Measurements from ENCODE around the gene DNAJB9.

The DNAJB9 gene

DNA sequence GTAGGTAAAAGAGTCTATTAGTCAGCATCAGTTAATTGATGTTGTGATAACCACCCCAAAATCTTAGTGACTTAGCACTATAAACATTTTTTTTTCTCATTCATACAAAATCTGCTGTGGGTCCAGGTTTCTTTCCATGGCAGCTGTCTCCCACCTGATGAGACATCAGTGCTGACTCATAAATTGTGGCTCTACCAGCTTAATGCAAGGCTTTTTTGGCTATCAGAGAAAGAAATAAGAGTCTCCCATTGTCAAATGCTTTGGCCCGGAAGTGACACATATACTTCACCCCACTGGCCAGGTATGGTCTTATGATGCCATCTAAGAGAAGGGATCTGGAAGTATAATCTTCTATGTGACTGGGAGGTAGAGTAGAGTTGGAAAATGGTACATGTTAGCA, 14.5 kb downstream of the DNAJB9 start:
- Histone ChIP-seq H3K4me1 (peaks cover 0 to 6% (median 0%) of the 10 kb centered on the region in 4 donors), H3K9me3 (peaks cover 0 to 7% (median 0%) of the 10 kb centered on the region in 3 donors), H3K27me3 (no peaks in the 10 kb centered on the region), H3K36me3 (peaks cover 6 to 13% (median 12%) of the 10 kb centered on the region in 3 donors), H3K27ac (no peak overlapping the region), H3K4me3 (no peak overlapping the region)
- TF ChIP-seq CTCF (IDR thresholded peaks at IDR 0.05): no peak
- intact Hi-C loops (cut with DNase I; ENCODE audit: low total_unique reads): no loop called here
- no peak for DNase-seq

- no peak overlapping the region for H3K27ac ChIP-seq
- no peaks in the 10 kb centered on the region for H3K36me3 ChIP-seq
- no peak for TF ChIP-seq CTCF (IDR thresholded peaks at IDR 0.05)
- no peaks in the 10 kb centered on the region for H3K9me3 ChIP-seq
- no peak for DNase-seq
- intact Hi-C loops (cut with DNase I; ENCODE audit: low total_unique reads): no loop called here
- peaks cover 0 to 6% (median 0%) of the 10 kb centered on the region in 4 donors for H3K4me1 ChIP-seq
- H3K4me3 ChIP-seq: no peak overlapping the region
- H3K27me3 ChIP-seq: no peaks in the 10 kb centered on the region
Measured at GRCh38 chr7:108585843-108586242, 16.2 kb downstream of the DNAJB9 start.

DNA sequence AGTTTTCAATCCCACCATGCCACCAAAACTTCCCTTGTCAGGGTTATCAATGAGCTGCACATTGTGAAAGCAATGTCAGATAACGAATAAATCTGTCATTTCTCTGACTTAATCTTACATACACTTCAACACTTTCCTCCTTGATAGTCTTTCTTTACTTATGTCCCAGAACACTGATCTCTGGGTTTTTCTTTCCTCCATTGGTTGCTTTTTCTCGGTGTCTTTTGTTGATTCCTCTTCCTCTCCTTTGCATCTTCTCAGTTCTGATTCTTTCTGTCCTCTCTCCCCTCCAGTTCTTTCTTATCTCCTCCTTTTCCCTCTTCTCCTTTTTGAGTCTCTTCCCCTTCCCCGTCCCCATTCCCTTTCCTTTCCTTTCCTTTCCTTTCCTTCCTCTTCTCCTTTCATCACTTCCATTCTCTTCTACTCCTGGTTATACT, 16.6 kb downstream of the DNAJB9 start:
- Histone ChIP-seq H3K4me1 (peaks cover 0 to 6% (median 0%) of the 10 kb centered on the region in 4 donors), H3K4me3 (no peak overlapping the region), H3K27me3 (no peaks in the 10 kb centered on the region), H3K9me3 (no peaks in the 10 kb centered on the region), H3K36me3 (no peaks in the 10 kb centered on the region), H3K27ac (no peak overlapping the region)
- no peak for TF ChIP-seq CTCF (IDR thresholded peaks at IDR 0.05)
- no peak for DNase-seq
- intact Hi-C loops (cut with DNase I; ENCODE audit: low total_unique reads): no loop called here

- Histone ChIP-seq H3K4me3 (no peak overlapping the region), H3K27ac (no peak overlapping the region), H3K36me3 (no peaks in the 10 kb centered on the region), H3K9me3 (no peaks in the 10 kb centered on the region), H3K27me3 (no peaks in the 10 kb centered on the region), H3K4me1 (no peaks in the 10 kb centered on the region)
- intact Hi-C loops (cut with DNase I; ENCODE audit: low total_unique reads): no loop called here
- no peak for TF ChIP-seq CTCF (IDR thresholded peaks at IDR 0.05)
- DNase-seq: no peak
Measured at GRCh38 chr7:108589199-108589598, 19.5 kb downstream of the DNAJB9 start.

DNA sequence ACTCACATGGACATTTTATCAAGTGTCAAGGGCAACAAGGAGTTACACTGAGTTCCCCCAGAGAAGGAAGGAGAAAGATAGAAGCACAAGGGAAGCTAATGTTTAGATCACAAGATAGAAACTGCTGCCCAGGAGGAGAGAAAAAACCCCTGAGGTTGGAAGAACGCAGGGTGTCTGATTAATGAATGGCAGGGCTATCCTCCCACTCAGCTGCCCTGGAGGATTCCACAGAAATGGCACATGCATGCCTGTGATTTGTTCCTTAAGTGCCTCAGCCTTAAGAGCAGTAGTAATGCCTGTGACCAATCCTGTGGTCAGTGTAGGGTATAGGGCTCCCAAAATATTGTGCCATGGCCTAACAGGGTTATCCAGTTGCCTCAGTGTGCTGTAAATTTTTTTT, 20.2 kb downstream of the DNAJB9 start:
- H3K4me1 ChIP-seq: no peaks in the 10 kb centered on the region
- no peak overlapping the region for H3K4me3 ChIP-seq
- no peak for DNase-seq
- no peaks in the 10 kb centered on the region for H3K36me3 ChIP-seq
- no peaks in the 10 kb centered on the region for H3K27me3 ChIP-seq
- H3K27ac ChIP-seq: no peak overlapping the region
- intact Hi-C loops (cut with DNase I; ENCODE audit: low total_unique reads): no loop called here
- no peak for TF ChIP-seq CTCF (IDR thresholded peaks at IDR 0.05)
- H3K9me3 ChIP-seq: no peaks in the 10 kb centered on the region

GRCh38 chr7:108590606-108591005, 20.9 kb downstream of the DNAJB9 start:
- Histone ChIP-seq H3K9me3 (no peaks in the 10 kb centered on the region), H3K27me3 (no peaks in the 10 kb centered on the region), H3K36me3 (no peaks in the 10 kb centered on the region), H3K27ac (no peak overlapping the region), H3K4me3 (no peak overlapping the region), H3K4me1 (no peaks in the 10 kb centered on the region)
- DNase-seq: no peak
- intact Hi-C loops (cut with DNase I; ENCODE audit: low total_unique reads): no loop called here
- no peak for TF ChIP-seq CTCF (IDR thresholded peaks at IDR 0.05)

All from tibial artery (tissue), 4 donors.